ENCODE results near the gene SP8. TPM values are rescaled to one million over a fixed set of nuclear protein-coding genes. Genes with fewer than 3 reads are reported as not detected.

The SP8 gene
- total RNA-seq, 1 donor from 2014 or later: not detected

GRCh38 chr7:20797042-20797461 lies 10.4 kb upstream of the SP8 start:
- Histone ChIP-seq H3K27me3 (peaks cover 94% of the 10 kb centered on the region), H3K36me3 (no peaks in the 10 kb centered on the region), H3K27ac (no peak overlapping the region), H3K9me3 (no peaks in the 10 kb centered on the region), H3K4me1 (peaks cover 7% of the 10 kb centered on the region), H3K4me3 (no peak overlapping the region)
- ATAC-seq (no peak), DNase-seq (no peak)
- TF ChIP-seq, protein P1, sequence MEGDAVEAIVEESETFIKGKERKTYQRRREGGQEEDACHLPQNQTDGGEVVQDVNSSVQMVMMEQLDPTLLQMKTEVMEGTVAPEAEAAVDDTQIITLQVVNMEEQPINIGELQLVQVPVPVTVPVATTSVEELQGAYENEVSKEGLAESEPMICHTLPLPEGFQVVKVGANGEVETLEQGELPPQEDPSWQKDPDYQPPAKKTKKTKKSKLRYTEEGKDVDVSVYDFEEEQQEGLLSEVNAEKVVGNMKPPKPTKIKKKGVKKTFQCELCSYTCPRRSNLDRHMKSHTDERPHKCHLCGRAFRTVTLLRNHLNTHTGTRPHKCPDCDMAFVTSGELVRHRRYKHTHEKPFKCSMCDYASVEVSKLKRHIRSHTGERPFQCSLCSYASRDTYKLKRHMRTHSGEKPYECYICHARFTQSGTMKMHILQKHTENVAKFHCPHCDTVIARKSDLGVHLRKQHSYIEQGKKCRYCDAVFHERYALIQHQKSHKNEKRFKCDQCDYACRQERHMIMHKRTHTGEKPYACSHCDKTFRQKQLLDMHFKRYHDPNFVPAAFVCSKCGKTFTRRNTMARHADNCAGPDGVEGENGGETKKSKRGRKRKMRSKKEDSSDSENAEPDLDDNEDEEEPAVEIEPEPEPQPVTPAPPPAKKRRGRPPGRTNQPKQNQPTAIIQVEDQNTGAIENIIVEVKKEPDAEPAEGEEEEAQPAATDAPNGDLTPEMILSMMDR (IDR thresholded peaks at IDR 0.05): no peak
- intact Hi-C loops (cut with DNase I): no loop called here

DNA sequence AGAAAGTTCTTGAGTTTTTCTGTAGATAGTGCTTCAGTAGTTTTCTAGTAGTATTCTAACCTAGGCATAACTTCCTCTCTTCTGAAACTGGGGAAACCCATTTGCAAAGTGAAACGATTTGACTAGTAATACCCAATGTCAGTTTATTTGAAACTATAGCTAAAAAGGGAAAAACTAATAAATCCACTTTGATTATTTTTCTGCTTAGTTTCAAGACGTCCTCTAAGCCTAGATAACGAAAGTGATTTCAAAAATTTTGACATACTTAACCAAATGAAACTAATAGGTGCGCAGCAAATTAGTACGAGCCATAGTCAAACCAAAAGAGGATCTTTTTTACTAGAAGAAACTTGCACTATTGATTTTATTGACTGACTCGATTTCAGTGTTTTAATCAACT lies 9.8 kb upstream of the SP8 start:
- intact Hi-C loops (cut with DNase I): no loop called here
- no peak for ATAC-seq

GRCh38 chr7:20795881-20796280 lies 9.2 kb upstream of the SP8 start:
- no peaks in the 10 kb centered on the region for H3K36me3 ChIP-seq
- ATAC-seq: no peak
- H3K27ac ChIP-seq: no peak overlapping the region
- H3K4me3 ChIP-seq: no peak overlapping the region
- TF ChIP-seq, protein P1 (IDR thresholded peaks at IDR 0.05): no peak
- H3K4me1 ChIP-seq: peaks cover 7% of the 10 kb centered on the region
- no peaks in the 10 kb centered on the region for H3K9me3 ChIP-seq
- intact Hi-C loops (cut with DNase I): no loop called here
- H3K27me3 ChIP-seq: peaks cover 94% of the 10 kb centered on the region
- DNase-seq: no peak

More for the DNA sequence above, 9.8 kb upstream of the SP8 start:
- Histone ChIP-seq H3K4me3 (no peak overlapping the region), H3K9me3 (no peaks in the 10 kb centered on the region), H3K27ac (no peak overlapping the region), H3K36me3 (no peaks in the 10 kb centered on the region), H3K4me1 (peaks cover 7% of the 10 kb centered on the region), H3K27me3 (peaks cover 94% of the 10 kb centered on the region)
- TF ChIP-seq, protein P1 (IDR thresholded peaks at IDR 0.05): no peak
- no peak for DNase-seq

DNA sequence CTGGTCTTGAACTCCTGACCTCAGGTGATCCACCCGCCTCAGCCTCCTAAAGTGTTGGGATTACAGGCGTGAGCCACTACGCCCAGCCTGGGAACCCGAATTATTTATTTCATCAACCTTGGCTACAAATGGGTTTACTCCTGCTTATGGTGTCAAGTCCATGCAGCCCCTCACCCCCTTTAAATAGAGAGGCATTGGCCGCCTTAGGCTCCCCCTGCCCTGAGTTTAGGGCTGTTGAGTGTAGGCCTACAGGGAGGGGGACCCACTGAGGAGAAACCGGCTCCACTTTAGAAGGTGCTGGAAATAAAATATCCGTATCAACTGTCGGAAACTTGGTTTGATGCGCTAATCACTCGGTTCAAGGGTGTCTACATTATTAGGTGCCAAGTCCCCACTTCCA lies 8.7 kb upstream of the SP8 start:
- intact Hi-C loops (cut with DNase I): no loop called here
- ATAC-seq: no peak
- Histone ChIP-seq H3K4me3 (no peak overlapping the region), H3K27me3 (peaks cover 96% of the 10 kb centered on the region), H3K4me1 (peaks cover 7% of the 10 kb centered on the region), H3K9me3 (no peaks in the 10 kb centered on the region), H3K36me3 (no peaks in the 10 kb centered on the region), H3K27ac (no peak overlapping the region)
- DNase-seq: no peak
- TF ChIP-seq, protein P1 (IDR thresholded peaks at IDR 0.05): no peak

DNA sequence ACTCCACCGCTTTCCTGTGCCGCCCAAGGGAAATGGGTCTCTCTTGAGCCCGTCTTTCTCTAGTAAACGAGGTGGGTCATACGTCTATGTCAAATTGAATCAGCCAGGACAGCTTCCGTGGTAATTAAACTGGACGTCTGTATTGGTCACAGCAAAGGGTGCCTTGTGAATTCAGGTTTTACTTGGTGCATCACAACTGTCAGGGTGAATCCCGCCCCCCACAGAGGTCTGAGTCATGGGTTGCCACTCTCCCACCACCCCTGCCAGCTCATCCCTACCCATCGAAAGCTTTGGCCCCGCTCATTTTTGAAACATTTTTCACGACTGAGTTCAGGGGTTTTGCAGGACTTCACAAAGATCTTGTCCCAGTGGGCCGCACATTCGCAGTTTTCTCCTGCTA lies 8.0 kb upstream of the SP8 start:
- Histone ChIP-seq H3K36me3 (no peaks in the 10 kb centered on the region), H3K4me1 (peaks cover 7% of the 10 kb centered on the region), H3K27ac (no peak overlapping the region), H3K4me3 (no peak overlapping the region), H3K27me3 (peaks cover 96% of the 10 kb centered on the region), H3K9me3 (no peaks in the 10 kb centered on the region)
- no peak for DNase-seq
- intact Hi-C loops (cut with DNase I): no loop called here
- TF ChIP-seq, protein P1 (IDR thresholded peaks at IDR 0.05): no peak
- ATAC-seq: no peak

All from upper lobe of right lung (tissue), 1 donor.